NCI-H146 treated with DMSO at 0.1 percent for 48 hours (cell line): ENCODE results near the gene NWD2.
"Not testable (repeated sequence)": the region's sequence is repeated elsewhere in the genome, so short reads cannot be mapped to it uniquely, and the experiment has no call there.

Experiments used
- DNase-seq: peaks from one replicate; lab custom pipeline; 2025; ENCODE audit not compliant: unreplicated experiment; lab: John Stamatoyannopoulos, UW

NWD2 gene

DNA sequence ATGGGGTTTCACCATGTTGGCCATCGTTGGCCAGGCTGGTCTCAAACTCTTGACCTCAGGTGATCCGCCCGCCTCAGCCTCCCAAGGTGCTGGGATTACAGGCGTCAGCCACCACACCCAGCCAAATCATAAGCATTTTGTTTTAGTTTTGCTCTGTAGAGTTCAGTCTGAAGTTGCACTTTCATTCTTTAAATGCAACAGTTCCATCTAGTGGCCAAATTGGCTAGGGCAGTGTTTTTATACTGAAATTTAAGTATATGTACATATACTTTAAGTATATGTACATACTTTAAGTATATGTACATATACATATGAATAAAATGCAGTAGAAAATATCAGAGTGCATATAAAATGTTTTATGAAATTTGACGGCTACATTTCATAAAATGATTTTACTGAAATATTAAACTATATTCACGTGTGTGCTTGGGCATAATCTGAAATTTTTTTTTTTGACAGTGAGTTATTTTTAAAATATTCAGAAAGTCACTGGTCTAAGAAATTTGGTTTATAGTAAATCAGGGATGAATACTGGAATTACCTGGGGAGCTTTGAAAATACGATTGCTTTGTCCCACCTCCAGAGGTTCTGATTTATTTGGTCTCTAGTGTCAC, 145.5 kb downstream of the NWD2 start:
- DNase-seq = peak; percentile 13

DNA sequence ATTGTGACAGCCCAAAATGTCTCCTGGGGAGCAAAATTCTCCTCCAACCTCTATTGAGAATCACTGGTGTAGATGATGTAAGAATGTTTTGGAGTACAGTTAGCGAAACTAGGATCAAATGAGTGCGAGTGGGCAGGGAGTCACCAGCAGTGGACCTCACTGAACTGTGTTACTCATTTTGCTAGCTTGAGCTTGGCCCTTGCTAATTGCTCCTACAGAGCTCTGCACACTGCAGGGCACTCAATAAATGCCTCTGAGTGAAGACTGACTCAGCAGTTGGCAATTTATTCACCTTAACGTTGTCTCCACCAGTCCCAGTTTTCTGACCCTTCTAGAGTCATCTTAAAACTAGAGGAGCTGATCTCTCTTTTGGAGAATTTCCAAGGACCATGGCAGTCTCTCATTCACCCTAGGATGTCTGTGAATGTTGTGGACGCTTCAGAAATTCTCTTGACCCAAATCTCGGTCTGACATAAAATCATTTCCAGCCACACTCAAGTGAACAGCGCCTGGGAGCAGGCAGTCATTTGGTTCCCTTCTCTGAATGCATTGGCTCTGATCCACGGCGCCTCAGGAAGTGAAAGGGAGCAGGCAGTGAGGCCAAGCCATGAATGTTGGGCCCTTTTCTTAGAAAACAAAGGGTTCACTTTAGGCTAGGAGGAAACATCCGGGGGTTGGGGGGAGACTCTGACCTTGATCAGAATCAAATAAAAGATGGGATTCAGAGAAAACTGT, 148.1 kb downstream of the NWD2 start:
- DNase-seq = no peak

DNA sequence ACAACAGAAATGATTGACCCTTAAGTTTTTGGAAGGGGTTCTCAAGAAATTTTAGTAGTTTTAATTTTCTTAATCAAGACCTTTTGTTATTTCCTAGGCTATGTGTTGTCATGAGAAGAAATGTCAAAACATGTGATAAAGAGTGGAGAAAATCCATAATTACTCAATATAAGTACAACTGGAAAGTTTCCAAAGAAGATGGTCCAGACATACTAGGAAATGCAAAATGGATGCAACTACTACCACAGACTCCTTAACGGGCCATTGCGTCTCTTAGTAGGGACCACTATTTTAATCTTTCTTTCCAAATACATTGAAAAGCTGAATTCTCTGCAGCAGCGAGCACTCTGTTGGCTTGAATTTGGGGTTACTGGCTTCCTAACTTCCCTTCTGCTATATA, 148.8 kb downstream of the NWD2 start:
- no peak for DNase-seq

DNA sequence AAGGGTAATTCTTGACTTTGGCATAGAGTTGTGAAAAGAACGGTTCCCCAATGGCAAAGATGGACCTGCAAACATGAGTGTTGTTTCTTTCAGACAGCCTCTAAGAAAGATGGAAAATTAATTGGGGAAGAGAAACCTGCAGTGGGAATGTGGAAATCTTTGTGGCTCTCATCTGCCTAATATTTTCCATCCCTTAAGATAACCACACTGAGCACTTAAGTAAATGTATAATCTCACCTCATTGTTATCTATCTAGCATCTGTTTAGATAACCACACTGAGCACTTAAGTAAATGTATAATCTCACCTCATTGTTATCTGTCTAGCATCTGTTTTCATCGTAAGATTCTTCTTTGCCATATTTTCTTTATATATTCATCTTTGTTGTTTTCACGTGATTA, 149.3 kb downstream of the NWD2 start:
- no peak for DNase-seq

GRCh38 chr4:37397505-37397904, 153.0 kb downstream of the NWD2 start:
- no peak for DNase-seq

GRCh38 chr4:37400241-37400881, 155.8 kb downstream of the NWD2 start:
- no peak for DNase-seq

GRCh38 chr4:37407938-37408826, 163.6 kb downstream of the NWD2 start:
- not testable (repeated sequence) for DNase-seq

DNA sequence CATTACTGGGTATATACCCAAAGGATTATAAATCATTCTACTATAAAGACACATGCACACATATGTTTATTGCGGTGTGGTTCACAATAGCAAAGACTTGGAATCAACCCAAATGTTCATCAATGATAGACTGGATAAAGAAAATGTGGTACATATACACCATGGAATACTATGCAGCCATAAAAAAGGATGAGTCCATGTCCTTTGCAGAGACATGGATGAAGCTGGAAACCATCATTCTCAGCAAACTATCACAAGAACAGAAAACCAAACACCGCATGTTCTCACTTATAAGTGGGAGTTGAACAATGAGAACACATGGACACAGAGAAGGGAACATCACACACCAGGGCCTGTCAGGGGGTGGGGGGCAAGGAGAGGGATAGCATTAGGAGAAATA, 169.1 kb downstream of the NWD2 start:
- not testable (repeated sequence) for DNase-seq

GRCh38 chr4:37415845-37416369, 171.4 kb downstream of the NWD2 start:
- no peak for DNase-seq

- no peak for DNase-seq
Measured at GRCh38 chr4:37421614-37422013, 177.1 kb downstream of the NWD2 start.

GRCh38 chr4:37422102-37422501, 177.6 kb downstream of the NWD2 start:
- no peak for DNase-seq

DNA sequence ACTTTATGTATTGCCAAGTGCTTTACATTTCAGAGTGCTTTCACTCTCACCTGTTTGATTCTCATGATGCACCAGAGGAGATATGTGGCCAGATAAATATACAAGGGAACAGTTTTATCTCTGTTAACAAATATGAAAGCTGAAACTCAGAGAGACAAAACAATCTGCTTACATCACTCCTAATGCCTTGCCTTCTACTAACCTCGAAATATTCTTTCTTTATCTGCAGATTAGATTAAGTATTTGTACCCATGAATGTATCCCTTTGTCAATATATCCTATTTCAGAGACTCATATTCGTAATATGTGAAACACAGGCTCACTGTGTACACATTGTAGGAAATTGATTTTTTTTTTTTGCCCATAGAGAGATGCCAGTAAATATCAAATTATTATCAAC, 178.1 kb downstream of the NWD2 start:
- DNase-seq = no peak

- DNase-seq = no peak
Measured at GRCh38 chr4:37423310-37423709, 178.8 kb downstream of the NWD2 start.

DNA sequence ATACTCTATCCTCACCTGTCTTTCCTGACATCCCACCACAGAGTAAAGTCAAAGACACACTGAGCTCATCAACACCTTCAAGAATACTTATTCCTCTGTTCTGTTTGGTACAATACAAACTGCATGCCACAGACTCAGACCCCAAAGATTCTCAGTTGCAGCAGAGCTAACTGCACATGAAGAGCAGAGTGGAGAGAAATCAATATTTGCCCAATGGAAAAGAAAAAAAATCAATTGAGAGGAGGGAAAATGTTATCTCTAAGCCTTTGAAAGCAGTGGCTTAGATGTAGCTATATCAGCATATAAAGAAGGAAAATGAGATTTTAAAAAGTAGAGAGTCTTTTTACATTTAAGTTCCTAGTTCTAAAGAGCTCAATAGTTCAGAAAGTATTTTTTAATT, 180.2 kb downstream of the NWD2 start:
- DNase-seq = no peak

GRCh38 chr4:37425857-37426256, 181.3 kb downstream of the NWD2 start:
- DNase-seq = no peak

GRCh38 chr4:37427193-37427592, 182.7 kb downstream of the NWD2 start:
- no peak for DNase-seq

DNA sequence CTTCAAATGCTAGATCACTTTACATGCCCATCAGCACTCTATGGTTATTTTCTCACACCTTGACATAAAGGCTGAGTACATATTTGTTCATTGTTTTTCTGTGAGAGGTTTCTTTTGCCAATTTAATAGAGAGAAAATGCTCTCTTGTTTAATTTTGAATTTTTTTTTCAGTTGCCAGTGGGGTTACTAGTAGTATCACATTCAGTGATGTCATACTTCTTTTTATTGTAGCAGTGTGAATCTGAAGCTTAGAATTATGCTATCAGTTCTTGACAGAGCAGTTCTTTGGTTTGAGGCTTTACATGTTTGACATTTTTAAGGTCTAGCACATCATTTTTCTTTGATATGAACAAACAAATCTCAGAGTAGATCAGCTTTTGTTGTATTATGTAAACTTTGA, 185.4 kb downstream of the NWD2 start:
- DNase-seq = no peak

DNA sequence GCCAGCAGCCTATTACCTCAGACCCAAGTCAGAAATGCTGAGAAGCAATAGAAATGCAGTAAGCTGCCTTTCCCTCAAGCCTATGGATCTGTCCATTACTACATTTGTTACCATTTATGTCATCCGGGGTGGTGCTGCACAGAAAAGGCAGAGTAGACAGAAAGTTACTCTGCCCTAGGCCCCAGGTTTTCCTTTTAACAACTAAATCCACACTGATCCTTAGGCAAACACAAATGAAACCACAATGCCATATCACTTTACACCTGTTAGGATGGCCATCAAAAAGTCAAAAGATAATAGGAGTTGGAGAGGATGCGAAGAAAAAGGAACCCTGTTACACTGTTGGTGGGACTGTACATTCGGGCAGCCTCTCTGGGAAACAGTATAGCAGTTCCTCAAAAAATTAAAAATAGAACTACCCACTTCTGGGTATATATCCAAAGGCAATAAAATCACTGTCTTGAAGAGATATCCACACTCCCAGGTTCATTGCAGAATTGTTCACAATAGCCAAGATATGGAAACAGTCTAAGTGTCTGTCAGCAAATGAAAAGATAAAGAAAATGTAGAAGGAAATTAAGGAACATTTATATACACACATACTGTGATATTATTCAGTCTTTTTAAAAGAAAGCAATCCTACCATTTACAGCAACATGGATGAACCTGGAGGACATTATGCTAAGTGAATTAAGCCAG, 186.3 kb downstream of the NWD2 start:
- no peak for DNase-seq

DNA sequence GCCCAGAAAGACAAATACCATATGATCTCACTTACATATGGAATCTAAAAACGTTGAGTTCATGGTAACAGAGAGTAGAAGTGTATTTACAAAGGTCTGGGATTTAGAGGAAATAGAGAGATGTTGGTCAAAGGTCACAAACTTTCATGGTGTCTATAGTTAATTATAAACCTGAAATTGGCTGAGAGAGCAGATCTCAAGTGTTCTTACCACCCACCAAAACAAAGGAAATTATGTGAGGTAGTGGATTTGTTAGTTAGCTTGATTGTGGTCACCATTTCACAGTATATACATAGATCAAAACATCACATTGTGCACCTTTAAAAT, 186.8 kb downstream of the NWD2 start:
- DNase-seq = no peak

- no peak for DNase-seq
Measured at GRCh38 chr4:37434469-37434868, 189.9 kb downstream of the NWD2 start.

DNA sequence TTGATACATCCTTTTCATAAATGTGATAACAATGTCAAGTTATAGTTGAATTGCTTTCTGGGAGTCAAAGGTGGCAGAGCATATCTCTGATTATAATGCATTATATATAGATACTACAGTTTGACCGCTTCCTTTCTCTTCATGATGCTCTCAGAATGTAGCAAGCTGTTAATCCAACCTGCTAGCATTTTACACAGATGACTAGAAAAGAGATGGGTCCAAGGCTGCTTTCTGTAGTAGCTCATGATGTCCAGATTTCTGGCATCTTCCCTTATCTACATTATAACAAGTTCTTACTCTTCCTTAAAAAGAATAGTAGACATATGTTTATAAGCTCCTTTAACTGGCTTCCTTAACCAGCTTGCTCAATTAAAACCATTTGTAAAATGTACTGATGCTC, 192.0 kb downstream of the NWD2 start:
- no peak for DNase-seq
